ENCODE measurements around the gene NPAT.

DNA sequence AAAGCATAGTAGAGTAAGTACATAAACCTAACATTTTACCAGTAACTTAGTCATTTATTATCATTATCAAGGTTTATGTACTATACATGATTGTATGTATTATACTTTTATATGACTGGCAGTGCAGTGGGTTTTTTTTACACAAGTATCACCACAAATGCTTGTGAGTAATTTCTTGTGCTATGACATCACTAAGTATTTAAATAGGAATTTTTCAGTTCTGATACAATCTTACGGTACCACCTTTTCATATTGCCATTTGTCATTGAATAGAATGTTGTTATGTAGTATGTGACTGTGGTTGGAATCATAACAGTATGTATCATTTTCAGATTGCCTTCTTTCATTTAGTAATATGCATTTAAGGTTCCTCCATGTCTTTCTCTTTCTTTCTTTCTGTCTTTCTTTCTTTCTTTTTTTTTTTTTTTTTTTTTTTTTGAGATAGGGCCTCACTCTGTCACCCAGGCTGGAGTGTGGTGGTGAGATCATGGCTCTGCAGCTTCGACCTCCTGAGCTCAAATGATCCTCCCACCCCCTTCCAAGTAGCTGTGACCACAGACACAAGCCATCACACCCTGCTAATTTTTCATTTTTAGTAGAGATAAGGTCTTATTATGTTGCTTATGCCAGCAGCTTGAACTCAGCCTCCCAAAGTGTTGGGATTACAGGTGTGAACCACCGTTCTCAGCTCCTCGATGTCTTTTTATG is 19.0 kb upstream of the NPAT start:
- TF ChIP-seq, protein P1, sequence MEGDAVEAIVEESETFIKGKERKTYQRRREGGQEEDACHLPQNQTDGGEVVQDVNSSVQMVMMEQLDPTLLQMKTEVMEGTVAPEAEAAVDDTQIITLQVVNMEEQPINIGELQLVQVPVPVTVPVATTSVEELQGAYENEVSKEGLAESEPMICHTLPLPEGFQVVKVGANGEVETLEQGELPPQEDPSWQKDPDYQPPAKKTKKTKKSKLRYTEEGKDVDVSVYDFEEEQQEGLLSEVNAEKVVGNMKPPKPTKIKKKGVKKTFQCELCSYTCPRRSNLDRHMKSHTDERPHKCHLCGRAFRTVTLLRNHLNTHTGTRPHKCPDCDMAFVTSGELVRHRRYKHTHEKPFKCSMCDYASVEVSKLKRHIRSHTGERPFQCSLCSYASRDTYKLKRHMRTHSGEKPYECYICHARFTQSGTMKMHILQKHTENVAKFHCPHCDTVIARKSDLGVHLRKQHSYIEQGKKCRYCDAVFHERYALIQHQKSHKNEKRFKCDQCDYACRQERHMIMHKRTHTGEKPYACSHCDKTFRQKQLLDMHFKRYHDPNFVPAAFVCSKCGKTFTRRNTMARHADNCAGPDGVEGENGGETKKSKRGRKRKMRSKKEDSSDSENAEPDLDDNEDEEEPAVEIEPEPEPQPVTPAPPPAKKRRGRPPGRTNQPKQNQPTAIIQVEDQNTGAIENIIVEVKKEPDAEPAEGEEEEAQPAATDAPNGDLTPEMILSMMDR (IDR thresholded peaks at IDR 0.05; ENCODE audit: poor library complexity, severe bottlenecking) = no peak
- TF ChIP-seq POLR2AphosphoS5 (IDR thresholded peaks at IDR 0.05) (no peak), MXI1 (conservative IDR thresholded peaks at IDR 0.05; ENCODE audit: poor library complexity, severe bottlenecking) (no peak)
